IMR-90 (cell line): ENCODE data around the gene SLC26A4. TPM values are rescaled to one million over a fixed set of nuclear protein-coding genes. Genes with fewer than 3 reads are reported as not detected.

ENCODE experiments used
- ATAC-seq: fragments of 200-7000 bp; cut with Tn5 transposase; 2 replicates; pipeline ENCODE4 v1.9.1; 2020; ENCODE audit warnings: low read depth, mild to moderate bottlenecking, moderate library complexity
- BruUV-seq: library from RNA; stranded (reverse); fragments of 400-500 nt; replicated peaks from 2 replicates; lab custom pipeline; 2021; lab: Mats Ljungman, UMichigan
- CTCF ChIA-PET: fragments of 300-600 bp; formaldehyde crosslinking; extraction: SDS; loops from one replicate; lab custom pipeline; 2021; ENCODE audit warnings: antibody characterized with exemption; lab: Yijun Ruan, JAX
- POLR2A ChIA-PET: fragments of 300-600 bp; sonication (Branson Sonifier 250); formaldehyde crosslinking; loops from one replicate; lab custom pipeline; 2022; ENCODE audit warnings: antibody characterized with exemption; ENCODE audit not compliant: unreplicated experiment; lab: Charles Lee
- DNase-seq: peaks from one replicate; pipeline ENCODE4 v3.0.0; 2013
- H2AFZ ChIP-seq: replicated peaks from 2 replicates; pipeline ENCODE3; 2013; ENCODE audit warnings: low read length, mild to moderate bottlenecking; ENCODE audit not compliant: poor library complexity
- H2AK5ac ChIP-seq: 2 replicates; pipeline ENCODE4 v1.6.1; 2013; ENCODE audit warnings: low read depth, low read length, inconsistent platforms
- H2AK9ac ChIP-seq: replicated peaks from 2 replicates; pipeline ENCODE3; 2013; ENCODE audit warnings: mild to moderate bottlenecking, low read depth, low read length, moderate library complexity; ENCODE audit not compliant: poor library complexity
- H2BK120ac ChIP-seq: 2 replicates; pipeline ENCODE4 v1.6.1; 2013; ENCODE audit warnings: low read depth, low read length, inconsistent platforms
- H2BK15ac ChIP-seq: 3 replicates; pipeline ENCODE4 v1.6.1; 2013; ENCODE audit warnings: low read depth, low read length, inconsistent platforms
- H2BK20ac ChIP-seq: 2 replicates; pipeline ENCODE4 v1.6.1; 2013; ENCODE audit warnings: low read depth, mild to moderate bottlenecking, inconsistent platforms, low read length, moderate library complexity
- H2BK5ac ChIP-seq: 2 replicates; pipeline ENCODE4 v1.6.1; 2013; ENCODE audit warnings: mild to moderate bottlenecking, low read depth, low read length, inconsistent platforms; ENCODE audit not compliant: poor library complexity, severe bottlenecking
- H3K14ac ChIP-seq: replicated peaks from 2 replicates; pipeline ENCODE4 v1.6.1; 2013; ENCODE audit warnings: low read depth, low read length, inconsistent platforms
- H3K18ac ChIP-seq: 2 replicates; pipeline ENCODE4 v1.6.1; 2013; ENCODE audit warnings: low read depth, low read length, control low read depth
- H3K23ac ChIP-seq: 2 replicates; pipeline ENCODE4 v1.6.1; 2013; ENCODE audit warnings: low read depth, low read length, inconsistent platforms
- H3K27ac ChIP-seq: 2 replicates; pipeline ENCODE4 v1.5.1; 2013; ENCODE audit warnings: mild to moderate bottlenecking, control low read depth, low read length; ENCODE audit not compliant: insufficient read depth
- H3K27me3 ChIP-seq: 2 replicates; pipeline ENCODE4 v1.6.1; 2013; ENCODE audit warnings: low read length; ENCODE audit not compliant: control insufficient read depth, insufficient read depth
- H3K36me3 ChIP-seq: 2 replicates; pipeline ENCODE4 v1.6.1; 2013; ENCODE audit warnings: low read length, mixed read lengths; ENCODE audit not compliant: control insufficient read depth, insufficient read depth
- H3K4ac ChIP-seq: 2 replicates; pipeline ENCODE4 v1.6.1; 2013; ENCODE audit warnings: low read depth, low read length, inconsistent platforms
- H3K4me1 ChIP-seq: 2 replicates; pipeline ENCODE4 v1.6.1; 2013; ENCODE audit warnings: low read length, mixed read lengths; ENCODE audit not compliant: control insufficient read depth, insufficient read depth
- H3K4me2 ChIP-seq: 2 replicates; pipeline ENCODE4 v1.6.1; 2013; ENCODE audit warnings: low read depth, mild to moderate bottlenecking, control low read depth, low read length, moderate library complexity
- H3K4me3 ChIP-seq: 2 replicates; pipeline ENCODE4 v1.5.1; 2013; ENCODE audit warnings: low read depth, mild to moderate bottlenecking, control low read depth, low read length, moderate library complexity; ENCODE audit not compliant: insufficient read depth
- H3K56ac ChIP-seq: 2 replicates; pipeline ENCODE4 v1.6.1; 2013; ENCODE audit warnings: low read length, inconsistent platforms; ENCODE audit not compliant: insufficient read depth; ENCODE audit errors: extremely low read depth
- H3K79me1 ChIP-seq, 2 experiments: 2 replicates each; pipeline ENCODE4 v1.6.1; 2013; ENCODE audit warnings: low read length in 2 of 2, inconsistent platforms in 1 of 2, low read depth in 1 of 2
- H3K9ac ChIP-seq: 2 replicates; pipeline ENCODE4 v1.6.1; 2013; ENCODE audit warnings: low read depth, low read length, control low read depth
- H3K9me1 ChIP-seq: 2 replicates; pipeline ENCODE4 v1.6.1; 2013; ENCODE audit warnings: low read length, inconsistent platforms; ENCODE audit not compliant: insufficient read depth
- H3K9me3 ChIP-seq: 2 replicates; pipeline ENCODE4 v1.6.1; 2013; ENCODE audit warnings: low read length; ENCODE audit not compliant: control insufficient read depth, insufficient read depth
- H4K20me1 ChIP-seq: 2 replicates; pipeline ENCODE4 v1.6.1; 2013; ENCODE audit warnings: low read length, inconsistent platforms; ENCODE audit not compliant: insufficient read depth
- H4K5ac ChIP-seq: 2 replicates; pipeline ENCODE4 v1.6.1; 2013; ENCODE audit warnings: mild to moderate bottlenecking, low read depth, low read length, control low read depth
- H4K8ac ChIP-seq, 2 experiments: 2 replicates each; pipeline ENCODE4 v1.6.1; 2013; ENCODE audit warnings: low read depth in 2 of 2, low read length in 2 of 2, control low read depth in 1 of 2, inconsistent platforms in 1 of 2
- H4K91ac ChIP-seq: 2 replicates; pipeline ENCODE4 v1.6.1; 2013; ENCODE audit warnings: low read depth, low read length, inconsistent platforms; ENCODE audit not compliant: insufficient read depth
- CEBPB ChIP-seq: IDR thresholded peaks from 2 replicates; pipeline ENCODE4 v1.6.1; 2012; ENCODE audit warnings: low read depth, low read length, improper control_type of control experiment
- MAZ ChIP-seq: IDR thresholded peaks from 2 replicates; pipeline ENCODE4 v1.6.1; 2012; ENCODE audit warnings: low read depth, mild to moderate bottlenecking, low read length, improper control_type of control experiment, moderate library complexity, borderline replicate concordance
- dilution Hi-C: fragments of 300-500 bp; cut with HindIII; formaldehyde crosslinking; loops from one replicate; pipeline ENCODE4 v1.14.3; 2018; ENCODE audit warnings: low sequenced_read_pairs; ENCODE audit not compliant: unreplicated experiment
- in situ Hi-C: fragments of 300-500 bp; cut with MboI; formaldehyde crosslinking; loops from 3 replicates; pipeline ENCODE4 v1.14.3; 2019; ENCODE audit warnings: low sequenced_read_pairs, inconsistent platforms, mixed read lengths
- intact Hi-C: fragments of 100-400 bp; cut with micrococcal nuclease; formaldehyde crosslinking; loops from 2 replicates; pipeline ENCODE4 v1.10.0; 2022
- polyA plus RNA-seq, 3 experiments: library from polyadenylated mRNA; depleted of rRNA; stranded (reverse); fragments of >200 nt; gene quantifications; 2 replicates each; pipeline ENCODE4 v1.2.3, GENCODE V29; 2012; ENCODE audit warnings: low replicate concordance in 1 of 3
- total RNA-seq: library from RNA; depleted of rRNA; stranded (reverse); fragments of >200 nt; gene quantifications from 2 replicates; pipeline ENCODE4 v1.2.3, GENCODE V29; 2012

Gene SLC26A4
- total and polyA plus RNA-seq, 2 of the 4 experiments (the other 2 are of a cell fraction): 0.09 to 1.1 TPM

DNA sequence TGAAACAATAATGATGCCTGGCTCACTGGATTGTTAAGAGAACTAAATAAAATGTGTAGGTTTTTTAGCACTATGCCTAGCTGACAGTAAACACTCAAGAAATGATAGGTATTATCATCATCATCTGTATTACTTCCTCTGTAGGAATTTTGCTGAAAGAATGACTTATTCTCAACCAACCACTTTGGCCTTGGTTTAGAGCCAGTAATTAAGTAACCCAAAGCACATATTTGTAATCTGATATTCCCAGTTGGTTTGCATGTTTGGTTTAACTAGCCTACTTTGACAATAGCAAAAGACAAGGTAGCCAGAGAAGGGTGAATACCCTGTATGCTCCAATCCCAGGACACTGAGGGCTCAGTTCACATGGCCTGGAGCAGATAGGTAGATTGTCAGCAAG lies 46.2 kb upstream of the SLC26A4 start:
- H3K36me3 ChIP-seq: peaks cover 8% of the 10 kb centered on the region
- H3K4me3 ChIP-seq: no peak overlapping the region
- ATAC-seq (peak; percentile 83), DNase-seq (peak; percentile 79)
- H3K4me2 ChIP-seq: no peak overlapping the region; the same call in 1 of the 2 replicates
- POLR2A ChIA-PET: no interaction called here
- intact Hi-C loops: no loop called here
- no peaks in the 10 kb centered on the region for H3K9me3 ChIP-seq
- H2AK5ac ChIP-seq: peak overlapping the region; percentile 54; the same call in 1 of the 2 replicates
- no peak overlapping the region for H2AK9ac ChIP-seq
- no peak overlapping the region for H3K4ac ChIP-seq
- H3K56ac ChIP-seq: no peak overlapping the region
- H3K14ac ChIP-seq: no peak overlapping the region
- in situ Hi-C loops: no loop called here
- dilution Hi-C loops: no loop called here
- H3K23ac ChIP-seq: no peak overlapping the region
- no peak overlapping the region for H4K5ac ChIP-seq
- H3K79me1 ChIP-seq: 0 out of 4 replicates have a peak, but pooled peaks cover 0 to 11% of the 10 kb centered on the region in 2 experiments
- peaks cover 6% of the 10 kb centered on the region for H3K4me1 ChIP-seq
- CTCF ChIA-PET: no interaction called here
- H4K8ac ChIP-seq: no peak overlapping the region
- H2BK15ac ChIP-seq: no peak overlapping the region
- H4K20me1 ChIP-seq: no peaks in the 10 kb centered on the region
- no peak overlapping the region for H3K27ac ChIP-seq
- peaks cover 6% of the 10 kb centered on the region for H3K9me1 ChIP-seq
- no peak overlapping the region for H2BK20ac ChIP-seq
- no peak overlapping the region for H3K9ac ChIP-seq
- no peak overlapping the region for H3K18ac ChIP-seq
- TF ChIP-seq CEBPB (peak; percentile 53; the same call in 1 of the 2 replicates), MAZ (no peak)
- H4K91ac ChIP-seq: no peak overlapping the region
- no TSS peak for BruUV-seq
- H3K27me3 ChIP-seq: no peaks in the 10 kb centered on the region
- peak overlapping the region; percentile 15 for H2BK5ac ChIP-seq
- no peak overlapping the region for H2BK120ac ChIP-seq
- H2AFZ ChIP-seq: no peak overlapping the region
